Measurements from ENCODE around the gene URB1. TPM values are rescaled to one million over a fixed set of nuclear protein-coding genes. Genes with fewer than 3 reads are reported as not detected.

URB1 gene
- total RNA-seq, 4 donors from 2014 or later: 13.7 to 17.7 (median 15.2) TPM

- peak overlapping the region; percentile 85 to 96 (median 94) for H3K27ac ChIP-seq
- peaks cover 0 to 9% of the 10 kb centered on the region in 2 donors for H3K4me1 ChIP-seq
- no peak for DNase-seq
Observed at GRCh38 chr21:32414579-32415358, 22.0 kb upstream of the URB1 start.

DNA sequence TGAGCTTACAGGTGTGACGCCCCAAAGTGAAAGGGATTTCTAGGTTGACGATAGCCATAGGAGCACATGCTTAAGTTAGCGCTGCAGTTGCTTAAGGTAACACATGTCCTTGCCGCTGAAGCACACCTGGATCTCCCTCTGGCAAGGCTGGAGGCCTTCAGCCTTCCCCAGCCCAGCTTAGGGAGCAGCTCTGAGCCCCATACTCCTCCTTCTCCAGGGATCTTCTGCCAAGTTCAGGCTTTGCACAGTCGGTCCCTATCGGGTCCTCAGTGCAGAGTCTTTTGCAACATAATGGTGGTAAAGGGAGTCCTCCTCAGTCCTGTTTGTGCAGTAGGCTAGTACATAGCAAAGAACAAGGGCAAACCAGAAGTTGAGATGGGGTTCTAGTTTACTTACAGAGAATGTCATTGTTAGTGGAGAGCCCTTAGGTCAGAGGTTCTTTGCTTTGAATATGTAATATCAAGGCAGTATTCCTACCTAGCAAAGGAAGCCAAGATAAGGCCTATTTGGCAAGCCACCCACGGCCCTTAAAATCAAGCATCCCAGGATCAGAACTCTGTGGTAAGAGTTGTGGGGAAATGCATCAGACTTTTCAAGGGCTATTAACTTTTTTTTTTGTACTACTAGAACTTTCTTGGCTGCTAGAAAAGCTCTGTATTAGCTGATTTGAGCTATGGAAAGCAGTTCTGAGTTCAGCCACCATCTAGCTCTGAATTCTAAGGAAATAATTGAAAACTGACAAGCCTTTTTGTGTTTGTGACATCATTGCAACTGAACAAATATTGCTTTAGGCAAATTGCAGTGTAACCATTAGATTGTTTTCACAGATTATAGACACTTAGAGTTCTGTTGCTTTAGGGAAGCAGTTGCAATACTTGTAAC lies 21.1 kb upstream of the URB1 start:
- H3K27ac ChIP-seq: peak overlapping the region; percentile 85 to 96 (median 94)
- no peaks in the 10 kb centered on the region for H3K27me3 ChIP-seq
- H3K9me3 ChIP-seq: no peaks in the 10 kb centered on the region
- TF ChIP-seq, protein P1, sequence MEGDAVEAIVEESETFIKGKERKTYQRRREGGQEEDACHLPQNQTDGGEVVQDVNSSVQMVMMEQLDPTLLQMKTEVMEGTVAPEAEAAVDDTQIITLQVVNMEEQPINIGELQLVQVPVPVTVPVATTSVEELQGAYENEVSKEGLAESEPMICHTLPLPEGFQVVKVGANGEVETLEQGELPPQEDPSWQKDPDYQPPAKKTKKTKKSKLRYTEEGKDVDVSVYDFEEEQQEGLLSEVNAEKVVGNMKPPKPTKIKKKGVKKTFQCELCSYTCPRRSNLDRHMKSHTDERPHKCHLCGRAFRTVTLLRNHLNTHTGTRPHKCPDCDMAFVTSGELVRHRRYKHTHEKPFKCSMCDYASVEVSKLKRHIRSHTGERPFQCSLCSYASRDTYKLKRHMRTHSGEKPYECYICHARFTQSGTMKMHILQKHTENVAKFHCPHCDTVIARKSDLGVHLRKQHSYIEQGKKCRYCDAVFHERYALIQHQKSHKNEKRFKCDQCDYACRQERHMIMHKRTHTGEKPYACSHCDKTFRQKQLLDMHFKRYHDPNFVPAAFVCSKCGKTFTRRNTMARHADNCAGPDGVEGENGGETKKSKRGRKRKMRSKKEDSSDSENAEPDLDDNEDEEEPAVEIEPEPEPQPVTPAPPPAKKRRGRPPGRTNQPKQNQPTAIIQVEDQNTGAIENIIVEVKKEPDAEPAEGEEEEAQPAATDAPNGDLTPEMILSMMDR (IDR thresholded peaks at IDR 0.05 in 4 of 5, conservative IDR thresholded peaks at IDR 0.05 in 1 of 5): no peak
- TF ChIP-seq POLR2A (IDR thresholded peaks at IDR 0.05): no peak
- no peak for DNase-seq
- in situ Hi-C loops (cut with MboI; ENCODE audit: low sequenced_read_pairs in 4 of 4) (no loop called here), intact Hi-C loops (cut with DNase I; ENCODE audit: low total_unique reads) (loop anchor here (2.0 to 5.0 kb wide), 4 partner anchors 43 to 198 kb away; partner anchors contain the start of gene CFAP298)
- peak overlapping the region; percentile 79 to 92 (median 89) for H3K4me3 ChIP-seq
- H3K36me3 ChIP-seq: no peaks in the 10 kb centered on the region
- no peak for ATAC-seq
- peaks cover 0 to 9% of the 10 kb centered on the region in 2 donors for H3K4me1 ChIP-seq

More at GRCh38 chr21:32414579-32415358, 22.0 kb upstream of the URB1 start:
- TF ChIP-seq, protein P1 (IDR thresholded peaks at IDR 0.05 in 4 of 5, conservative IDR thresholded peaks at IDR 0.05 in 1 of 5): no peak
- TF ChIP-seq POLR2A (IDR thresholded peaks at IDR 0.05): no peak
- in situ Hi-C loops (cut with MboI; ENCODE audit: low sequenced_read_pairs in 4 of 4): no loop called here
- Histone ChIP-seq H3K4me3 (peak overlapping the region in 2 of 4 donors; percentile 91 to 92), H3K9me3 (no peaks in the 10 kb centered on the region), H3K36me3 (no peaks in the 10 kb centered on the region), H3K27me3 (no peaks in the 10 kb centered on the region)
- ATAC-seq: no peak
- intact Hi-C loops (cut with DNase I; ENCODE audit: low total_unique reads): loop anchor here (5.0 kb wide), 2 partner anchors 108 to 198 kb away; partner anchors contain the start of gene CFAP298

GRCh38 chr21:32413015-32413504 lies 20.2 kb upstream of the URB1 start:
- no peaks in the 10 kb centered on the region for H3K27me3 ChIP-seq
- intact Hi-C loops (cut with DNase I; ENCODE audit: low total_unique reads): loop anchor here (2.0 to 5.0 kb wide), 4 partner anchors 44 to 199 kb away; partner anchors contain the start of gene CFAP298
- no peaks in the 10 kb centered on the region for H3K9me3 ChIP-seq
- no peaks in the 10 kb centered on the region for H3K36me3 ChIP-seq
- H3K4me3 ChIP-seq: peak overlapping the region; percentile 79 to 92 (median 89)
- DNase-seq: peak in 1 of 2 donors; percentile 29
- peak; percentile 13 to 15 for ATAC-seq
- TF ChIP-seq POLR2A (IDR thresholded peaks at IDR 0.05): no peak
- TF ChIP-seq, protein P1 (IDR thresholded peaks at IDR 0.05 in 4 of 5, conservative IDR thresholded peaks at IDR 0.05 in 1 of 5): no peak
- in situ Hi-C loops (cut with MboI; ENCODE audit: low sequenced_read_pairs in 4 of 4): no loop called here
- peaks cover 0 to 9% of the 10 kb centered on the region in 2 donors for H3K4me1 ChIP-seq
- peak overlapping the region; percentile 85 to 96 (median 94) for H3K27ac ChIP-seq

DNA sequence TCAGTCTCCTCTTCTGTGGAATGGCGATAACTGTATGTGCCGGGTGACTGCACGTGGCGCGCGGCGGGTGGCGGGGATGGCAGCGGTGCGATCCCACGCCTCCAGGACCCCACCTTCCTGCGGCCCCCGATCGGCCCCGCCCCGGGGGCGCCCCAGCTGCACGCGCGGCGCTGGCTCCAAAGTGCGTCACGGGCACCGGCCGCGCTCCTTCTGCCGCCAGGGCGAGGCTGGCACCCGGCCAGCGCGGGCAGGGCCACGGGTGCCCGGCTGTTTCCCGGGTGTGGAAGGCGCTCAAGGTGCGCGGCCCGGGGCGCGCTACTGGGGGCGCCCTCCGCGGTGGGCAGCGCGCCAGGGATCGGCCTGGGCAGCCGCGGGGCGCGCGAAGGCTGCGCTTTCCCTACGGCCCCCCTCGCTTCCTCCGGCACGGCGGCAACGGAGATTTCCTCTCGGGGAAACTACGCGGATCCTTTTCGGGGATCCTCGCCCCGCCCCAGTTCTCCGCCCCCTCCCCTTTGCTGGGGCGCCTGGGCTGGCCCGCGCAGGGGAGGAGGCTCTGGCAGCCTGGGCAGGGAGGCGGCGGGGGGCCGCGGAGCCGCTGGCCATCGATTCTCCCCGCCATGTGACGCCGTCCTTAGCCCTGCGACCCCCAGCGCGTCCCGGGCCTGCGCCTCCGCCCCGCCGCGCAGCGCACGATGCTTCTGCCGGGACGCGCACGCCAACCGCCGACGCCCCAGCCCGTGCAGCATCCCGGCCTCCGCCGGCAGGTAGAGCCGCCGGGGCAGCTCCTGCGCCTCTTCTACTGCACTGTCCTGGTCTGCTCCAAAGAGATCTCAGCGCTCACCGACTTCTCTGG lies 19.6 kb upstream of the URB1 start, which contains the start of gene EVA1C:
EVA1C (plus strand) TSS at position 545 of the 853 bp plus-strand sequence; CDS start at position 693, 148 bp downstream.
- peak; percentile 41 to 72 for TF ChIP-seq POLR2A (IDR thresholded peaks at IDR 0.05)
- TF ChIP-seq, protein P1 (IDR thresholded peaks at IDR 0.05 in 4 of 5, conservative IDR thresholded peaks at IDR 0.05 in 1 of 5): peak in 4 of 5 experiments; percentile 24 to 54 (median 34)
- H3K9me3 ChIP-seq: no peaks in the 10 kb centered on the region
- no peaks in the 10 kb centered on the region for H3K36me3 ChIP-seq
- peak; percentile 55 to 63 for ATAC-seq
- H3K4me3 ChIP-seq: peak within 1 kb of the TSS; percentile 79 to 92 (median 89)
- peaks cover 0 to 9% of the 10 kb centered on the region in 2 donors for H3K4me1 ChIP-seq
- in situ Hi-C loops (cut with MboI; ENCODE audit: low sequenced_read_pairs in 4 of 4) (no loop called here), intact Hi-C loops (cut with DNase I; ENCODE audit: low total_unique reads) (loop anchor here (2.0 to 5.0 kb wide), 4 partner anchors 44 to 200 kb away; partner anchors contain the start of gene CFAP298)
- no peaks in the 10 kb centered on the region for H3K27me3 ChIP-seq
- peak within 1 kb of the TSS; percentile 85 to 96 (median 94) for H3K27ac ChIP-seq
- DNase-seq: peak; percentile 30 to 39

All from gastrocnemius medialis (tissue), 4 donors.